ENCODE results near the gene CEACAM4.

DNA sequence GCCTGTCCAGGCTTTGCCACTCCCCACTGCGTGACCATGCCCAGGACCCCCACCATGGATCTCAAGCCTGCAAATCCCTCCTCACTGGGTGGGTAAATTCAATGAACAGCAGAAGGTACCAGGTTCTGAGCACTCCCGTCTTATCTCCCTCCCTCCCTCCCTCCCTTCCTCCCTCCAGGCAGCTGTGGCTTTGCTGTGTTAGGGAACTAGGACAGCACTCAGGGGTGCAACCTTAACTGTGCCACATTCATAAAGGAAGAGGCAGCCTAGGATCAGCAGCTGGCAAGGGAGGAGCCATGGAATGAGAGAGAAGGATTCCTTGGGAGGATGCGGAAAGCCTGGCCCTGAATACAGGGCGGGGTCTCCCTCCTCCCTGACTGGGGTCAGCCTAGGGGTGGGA, 5.6 kb downstream of the CEACAM4 start:
- TF ChIP-seq POLR2A (IDR thresholded peaks at IDR 0.05) = no peak
- TF ChIP-seq, protein P1, sequence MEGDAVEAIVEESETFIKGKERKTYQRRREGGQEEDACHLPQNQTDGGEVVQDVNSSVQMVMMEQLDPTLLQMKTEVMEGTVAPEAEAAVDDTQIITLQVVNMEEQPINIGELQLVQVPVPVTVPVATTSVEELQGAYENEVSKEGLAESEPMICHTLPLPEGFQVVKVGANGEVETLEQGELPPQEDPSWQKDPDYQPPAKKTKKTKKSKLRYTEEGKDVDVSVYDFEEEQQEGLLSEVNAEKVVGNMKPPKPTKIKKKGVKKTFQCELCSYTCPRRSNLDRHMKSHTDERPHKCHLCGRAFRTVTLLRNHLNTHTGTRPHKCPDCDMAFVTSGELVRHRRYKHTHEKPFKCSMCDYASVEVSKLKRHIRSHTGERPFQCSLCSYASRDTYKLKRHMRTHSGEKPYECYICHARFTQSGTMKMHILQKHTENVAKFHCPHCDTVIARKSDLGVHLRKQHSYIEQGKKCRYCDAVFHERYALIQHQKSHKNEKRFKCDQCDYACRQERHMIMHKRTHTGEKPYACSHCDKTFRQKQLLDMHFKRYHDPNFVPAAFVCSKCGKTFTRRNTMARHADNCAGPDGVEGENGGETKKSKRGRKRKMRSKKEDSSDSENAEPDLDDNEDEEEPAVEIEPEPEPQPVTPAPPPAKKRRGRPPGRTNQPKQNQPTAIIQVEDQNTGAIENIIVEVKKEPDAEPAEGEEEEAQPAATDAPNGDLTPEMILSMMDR (IDR thresholded peaks at IDR 0.05) = no peak
